ENCODE measurements around the gene NLRP8. TPM values are rescaled to one million over a fixed set of nuclear protein-coding genes. Genes with fewer than 3 reads are reported as not detected.

The NLRP8 gene
- total RNA-seq, 3 donors from 2014 or later = 0.29 to 0.33 TPM; not detected in 1

- H3K4me3 ChIP-seq = no peak overlapping the region
- no peaks in the 10 kb centered on the region for H3K36me3 ChIP-seq
- H3K9me3 ChIP-seq = no peaks in the 10 kb centered on the region
- no peaks in the 10 kb centered on the region for H3K27me3 ChIP-seq
- DNase-seq (ENCODE audit: low spot score in 2 of 2) = no peak
- intact Hi-C loops (cut with DNase I; ENCODE audit: low total_unique reads) = no loop called here
- no peak for TF ChIP-seq POLR2AphosphoS5 (IDR thresholded peaks at IDR 0.05)
- TF ChIP-seq POLR2A (IDR thresholded peaks at IDR 0.05) = no peak
- TF ChIP-seq CTCF (IDR thresholded peaks at IDR 0.05) = no peak
- H3K27ac ChIP-seq = no peak overlapping the region
- no peaks in the 10 kb centered on the region for H3K4me1 ChIP-seq
Observed at GRCh38 chr19:55962186-55962585, 14.6 kb downstream of the NLRP8 start.

- Histone ChIP-seq H3K27me3 (no peaks in the 10 kb centered on the region), H3K4me3 (no peak overlapping the region), H3K36me3 (no peaks in the 10 kb centered on the region), H3K9me3 (peaks cover 3 to 10% of the 10 kb centered on the region in 2 donors), H3K27ac (no peak overlapping the region), H3K4me1 (no peaks in the 10 kb centered on the region)
- intact Hi-C loops (cut with DNase I; ENCODE audit: low total_unique reads) = no loop called here
- no peak for DNase-seq (ENCODE audit: low spot score in 2 of 2)
- TF ChIP-seq POLR2AphosphoS5 (IDR thresholded peaks at IDR 0.05) = no peak
- no peak for TF ChIP-seq CTCF (IDR thresholded peaks at IDR 0.05)
- TF ChIP-seq POLR2A (IDR thresholded peaks at IDR 0.05) = no peak
Observed at GRCh38 chr19:55973982-55974381, 26.4 kb downstream of the NLRP8 start.

- Histone ChIP-seq H3K4me1 (no peaks in the 10 kb centered on the region), H3K4me3 (no peak overlapping the region), H3K27me3 (no peaks in the 10 kb centered on the region), H3K36me3 (no peaks in the 10 kb centered on the region), H3K27ac (no peak overlapping the region), H3K9me3 (peaks cover 3 to 9% of the 10 kb centered on the region in 2 donors)
- intact Hi-C loops (cut with DNase I; ENCODE audit: low total_unique reads) = no loop called here
- TF ChIP-seq POLR2AphosphoS5 (IDR thresholded peaks at IDR 0.05) = no peak
- TF ChIP-seq CTCF (IDR thresholded peaks at IDR 0.05) = no peak
- TF ChIP-seq POLR2A (IDR thresholded peaks at IDR 0.05) = no peak
- no peak for DNase-seq (ENCODE audit: low spot score in 2 of 2)
Observed at GRCh38 chr19:55980415-55980814, 32.8 kb downstream of the NLRP8 start.

- intact Hi-C loops (cut with DNase I; ENCODE audit: low total_unique reads) = no loop called here
- H3K4me1 ChIP-seq = no peaks in the 10 kb centered on the region
- no peak for DNase-seq (ENCODE audit: low spot score in 2 of 2)
- no peaks in the 10 kb centered on the region for H3K27me3 ChIP-seq
- no peaks in the 10 kb centered on the region for H3K9me3 ChIP-seq
- H3K4me3 ChIP-seq = no peak overlapping the region
- TF ChIP-seq POLR2AphosphoS5 (IDR thresholded peaks at IDR 0.05) (no peak), CTCF (IDR thresholded peaks at IDR 0.05) (no peak), POLR2A (IDR thresholded peaks at IDR 0.05) (no peak)
- H3K27ac ChIP-seq = no peak overlapping the region
- no peaks in the 10 kb centered on the region for H3K36me3 ChIP-seq
Observed at GRCh38 chr19:55985254-55985653, 37.6 kb downstream of the NLRP8 start.

- peak in 1 of 2 donors; percentile 53 for DNase-seq (ENCODE audit: low spot score in 2 of 2)
- Histone ChIP-seq H3K27ac (no peak within 1 kb of the TSS), H3K36me3 (no peaks in the 10 kb centered on the region), H3K9me3 (no peaks in the 10 kb centered on the region), H3K4me1 (no peaks in the 10 kb centered on the region), H3K4me3 (no peak within 1 kb of the TSS), H3K27me3 (no peaks in the 10 kb centered on the region)
- TF ChIP-seq POLR2AphosphoS5 (IDR thresholded peaks at IDR 0.05) (no peak), POLR2A (IDR thresholded peaks at IDR 0.05) (no peak), CTCF (IDR thresholded peaks at IDR 0.05) (no peak)
- intact Hi-C loops (cut with DNase I; ENCODE audit: low total_unique reads) = no loop called here
Observed at GRCh38 chr19:55986487-55986886, 38.9 kb downstream of the NLRP8 start, which contains the start of gene NLRP5. NLRP5 (plus strand) TSS chr19:55986775.

All from breast epithelium (tissue), 4 donors.